Neuronal stem cell (in vitro differentiated cells): ENCODE measurements around the gene RSAD2.

Source experiments
- DNase-seq: peaks from one replicate; pipeline ENCODE4 v3.0.0-alpha.2; 2013; ENCODE audit warnings: low spot score
- H2AFZ ChIP-seq: one replicate; pipeline ENCODE4 v1.6.1; 2013; ENCODE audit warnings: mild to moderate bottlenecking, low read length, inconsistent platforms
- H2AK5ac ChIP-seq: 2 replicates; pipeline ENCODE4 v1.6.1; 2013; ENCODE audit warnings: low read depth, mild to moderate bottlenecking, inconsistent platforms, low read length, moderate library complexity, mixed read lengths
- H2BK120ac ChIP-seq: 2 replicates; pipeline ENCODE4 v1.6.1; 2013; ENCODE audit warnings: low read depth, mild to moderate bottlenecking, inconsistent platforms, low read length, moderate library complexity, mixed read lengths
- H2BK12ac ChIP-seq: one replicate; pipeline ENCODE4 v1.6.1; 2013; ENCODE audit warnings: low read length, inconsistent platforms
- H2BK15ac ChIP-seq: 2 replicates; pipeline ENCODE4 v1.6.1; 2013; ENCODE audit warnings: mild to moderate bottlenecking, low read length, inconsistent platforms, mixed read lengths
- H2BK5ac ChIP-seq: one replicate; pipeline ENCODE4 v1.6.1; 2013; ENCODE audit warnings: inconsistent platforms, mild to moderate bottlenecking, low read length, moderate library complexity
- H3K14ac ChIP-seq: one replicate; pipeline ENCODE4 v1.6.1; 2013; ENCODE audit warnings: low read length, inconsistent platforms
- H3K18ac ChIP-seq: 2 replicates; pipeline ENCODE4 v1.6.1; 2013; ENCODE audit warnings: low read length, inconsistent platforms
- H3K23ac ChIP-seq: 2 replicates; pipeline ENCODE4 v1.6.1; 2013; ENCODE audit warnings: low read depth, mild to moderate bottlenecking, mixed read lengths, low read length, inconsistent platforms; ENCODE audit not compliant: poor library complexity
- H3K27ac ChIP-seq: replicated peaks from 3 replicates; pipeline ENCODE4 v1.5.1; 2013; ENCODE audit warnings: low read length, inconsistent platforms
- H3K27me3 ChIP-seq, 3 experiments: 2 replicates each; pipeline ENCODE4 v1.6.1; 2013; ENCODE audit warnings: low read length in 3 of 3, mild to moderate bottlenecking in 2 of 3, inconsistent platforms in 1 of 3, low read depth in 1 of 3, mixed read lengths in 1 of 3, moderate library complexity in 1 of 3; ENCODE audit not compliant: control insufficient read depth in 3 of 3, insufficient read depth in 3 of 3
- H3K36me3 ChIP-seq, 2 donors: replicated peaks in 1 of 2; 2 replicates each; pipeline ENCODE4 v1.6.1; 2013; ENCODE audit warnings: low read length in 2 of 2; ENCODE audit not compliant: control insufficient read depth in 2 of 2, insufficient read depth in 2 of 2
- H3K4ac ChIP-seq: 2 replicates; pipeline ENCODE4 v1.6.1; 2013; ENCODE audit warnings: inconsistent platforms, mild to moderate bottlenecking, low read length, moderate library complexity
- H3K4me1 ChIP-seq, 2 donors: 1 replicate in 1 of 2; 2 replicates in 1 of 2; pipeline ENCODE4 v1.6.1; 2013; ENCODE audit warnings: low read length in 2 of 2, low read depth in 1 of 2; ENCODE audit not compliant: control insufficient read depth in 2 of 2, insufficient read depth in 1 of 2
- H3K4me2 ChIP-seq: one replicate; pipeline ENCODE4 v1.6.1; 2013; ENCODE audit warnings: mild to moderate bottlenecking, low read length, inconsistent platforms; ENCODE audit not compliant: insufficient read depth, poor library complexity, severe bottlenecking
- H3K4me3 ChIP-seq, 2 donors: 2 replicates each; pipeline ENCODE4 v1.5.1; 2013; ENCODE audit warnings: low read length in 2 of 2, mild to moderate bottlenecking in 2 of 2, inconsistent platforms in 1 of 2, moderate library complexity in 1 of 2
- H3K79me1 ChIP-seq: one replicate; pipeline ENCODE4 v1.6.1; 2013; ENCODE audit warnings: low read depth, mild to moderate bottlenecking, inconsistent platforms, low read length, moderate library complexity
- H3K9ac ChIP-seq: one replicate; pipeline ENCODE4 v1.6.1; 2013; ENCODE audit warnings: mild to moderate bottlenecking, low read depth, low read length, inconsistent platforms; ENCODE audit not compliant: poor library complexity
- H3K9me3 ChIP-seq, 2 donors: replicated peaks in 1 of 2; 2 replicates each; pipeline versions ENCODE3 to v1.6.1; 2013; ENCODE audit warnings: low read length in 2 of 2, mild to moderate bottlenecking in 2 of 2, inconsistent platforms in 1 of 2, low read depth in 1 of 2, mixed read lengths in 1 of 2, moderate library complexity in 1 of 2; ENCODE audit not compliant: control insufficient read depth in 2 of 2, insufficient read depth in 1 of 2
- H4K8ac ChIP-seq: one replicate; pipeline ENCODE4 v1.6.1; 2013; ENCODE audit warnings: low read depth, mild to moderate bottlenecking, inconsistent platforms, low read length, moderate library complexity
- H4K91ac ChIP-seq: one replicate; pipeline ENCODE4 v1.6.1; 2013; ENCODE audit warnings: low read length, low read depth, mild to moderate bottlenecking, inconsistent platforms; ENCODE audit not compliant: poor library complexity
- WGBS, 2 donors: extraction: QIAGEN DNeasy Blood & Tissue Kit; methylation state at CpG; one replicate each; pipeline ENCODE4 v1.1.7; 2013; ENCODE audit warnings: missing lambda C conversion rate in 2 of 2, mixed read lengths in 1 of 2; ENCODE audit not compliant: insufficient read length in 2 of 2, insufficient replicate concordance in 1 of 2; ENCODE audit errors: extremely low coverage in 2 of 2; 5-methylcytosine and 5-hydroxymethylcytosine counted together

RSAD2 gene

GRCh38 chr2:6937582-6937981 is 60.0 kb downstream of the RSAD2 start:
- Histone ChIP-seq H3K9ac (no peak overlapping the region), H3K4me3 (no peak overlapping the region), H3K4me1 (peaks cover 0 to 6% of the 10 kb centered on the region in 2 donors), H3K18ac (no peak overlapping the region), H4K91ac (no peak overlapping the region), H3K4me2 (no peak overlapping the region), H3K4ac (no peak overlapping the region), H2AK5ac (no peak overlapping the region), H2BK15ac (no peak overlapping the region), H3K27me3 (no peaks in the 10 kb centered on the region), H2BK5ac (no peak overlapping the region), H2AFZ (no peak overlapping the region), H3K36me3 (peaks cover 13 to 20% of the 10 kb centered on the region in 2 donors), H3K14ac (no peak overlapping the region), H3K9me3 (peaks cover 0 to 2% of the 10 kb centered on the region in 2 donors), H3K23ac (no peak overlapping the region), H3K79me1 (peaks cover 1% of the 10 kb centered on the region), H2BK120ac (no peak overlapping the region), H2BK12ac (no peak overlapping the region), H3K27ac (no peak overlapping the region), H4K8ac (no peak overlapping the region)
- no CpG with 5 or more reads among the region's 4 CpGs for WGBS, 2 donors
- no peak for DNase-seq

- Histone ChIP-seq H3K4ac (no peak overlapping the region), H2AFZ (no peak overlapping the region), H3K14ac (no peak overlapping the region), H3K4me2 (no peak overlapping the region), H3K36me3 (peaks cover 21 to 35% of the 10 kb centered on the region in 2 donors), H4K91ac (no peak overlapping the region), H3K9me3 (peaks cover 0 to 2% of the 10 kb centered on the region in 2 donors), H3K79me1 (peaks cover 1% of the 10 kb centered on the region), H2BK12ac (no peak overlapping the region), H3K4me1 (peaks cover 0 to 6% of the 10 kb centered on the region in 2 donors), H4K8ac (no peak overlapping the region), H3K27ac (no peak overlapping the region), H2AK5ac (no peak overlapping the region), H3K23ac (no peak overlapping the region), H2BK120ac (no peak overlapping the region), H3K27me3 (no peaks in the 10 kb centered on the region), H3K18ac (no peak overlapping the region), H2BK15ac (no peak overlapping the region), H3K4me3 (no peak overlapping the region), H2BK5ac (no peak overlapping the region), H3K9ac (no peak overlapping the region)
- WGBS, 2 donors: no CpG with 5 or more reads among the region's 2 CpGs
- no peak for DNase-seq
Measured at GRCh38 chr2:6939071-6939470, 61.5 kb downstream of the RSAD2 start.

DNA sequence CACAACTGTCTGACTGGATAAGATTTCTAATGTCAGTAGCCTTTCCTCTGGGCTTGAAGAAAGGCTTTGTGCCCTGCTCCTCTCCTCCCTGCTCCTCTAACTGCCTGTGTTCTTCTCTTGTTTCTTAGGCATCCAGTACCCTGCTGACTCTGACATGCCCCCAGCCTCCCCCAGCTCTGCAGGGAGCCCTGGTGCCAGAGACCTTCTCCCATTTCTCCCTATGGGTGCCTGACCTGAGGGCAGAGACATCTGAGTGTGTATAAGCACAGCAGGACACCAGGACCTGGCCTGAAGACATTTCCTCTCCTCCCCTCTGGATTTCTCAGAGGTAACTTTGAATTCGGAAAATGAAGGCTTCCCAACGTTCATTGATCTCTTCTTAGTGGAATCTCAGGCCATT is 63.2 kb downstream of the RSAD2 start:
- Histone ChIP-seq H3K9ac (no peak overlapping the region), H2BK5ac (no peak overlapping the region), H3K4ac (no peak overlapping the region), H3K36me3 (peaks cover 23 to 52% of the 10 kb centered on the region in 2 donors), H3K14ac (no peak overlapping the region), H2BK120ac (no peak overlapping the region), H3K18ac (peak overlapping the region; percentile 4), H2BK12ac (no peak overlapping the region), H4K8ac (no peak overlapping the region), H4K91ac (no peak overlapping the region), H3K4me2 (no peak overlapping the region), H3K79me1 (no peaks in the 10 kb centered on the region), H3K4me3 (no peak overlapping the region), H2AFZ (no peak overlapping the region), H3K27me3 (no peaks in the 10 kb centered on the region), H3K9me3 (no peaks in the 10 kb centered on the region), H3K23ac (no peak overlapping the region), H3K4me1 (peaks cover 0 to 6% of the 10 kb centered on the region in 2 donors), H3K27ac (peak overlapping the region; percentile 31), H2BK15ac (no peak overlapping the region), H2AK5ac (no peak overlapping the region)
- no peak for DNase-seq
- WGBS, 2 donors: no CpG with 5 or more reads among the region's 2 CpGs

- H3K79me1 ChIP-seq: no peaks in the 10 kb centered on the region
- no CpG with 5 or more reads among the region's 10 CpGs for WGBS, 2 donors
- H2AK5ac ChIP-seq: no peak overlapping the region
- H4K91ac ChIP-seq: no peak overlapping the region
- no peak overlapping the region for H2BK15ac ChIP-seq
- peak overlapping the region in 1 of 2 donors; percentile 20 for H3K4me3 ChIP-seq
- H3K9ac ChIP-seq: no peak overlapping the region
- no peak overlapping the region for H3K14ac ChIP-seq
- DNase-seq: no peak
- H3K9me3 ChIP-seq: no peaks in the 10 kb centered on the region
- H3K18ac ChIP-seq: no peak overlapping the region
- H3K4ac ChIP-seq: no peak overlapping the region
- no peak overlapping the region for H4K8ac ChIP-seq
- no peak overlapping the region for H2BK12ac ChIP-seq
- no peaks in the 10 kb centered on the region for H3K27me3 ChIP-seq
- no peak overlapping the region for H3K4me2 ChIP-seq
- H3K4me1 ChIP-seq: peaks cover 0 to 6% of the 10 kb centered on the region in 2 donors
- H2BK5ac ChIP-seq: no peak overlapping the region
- H2BK120ac ChIP-seq: no peak overlapping the region
- peaks cover 23 to 58% of the 10 kb centered on the region in 2 donors for H3K36me3 ChIP-seq
- H3K23ac ChIP-seq: no peak overlapping the region
- H2AFZ ChIP-seq: no peak overlapping the region
- no peak overlapping the region for H3K27ac ChIP-seq
Measured at GRCh38 chr2:6941299-6942046, 63.9 kb downstream of the RSAD2 start.
